Nephron progenitor cell (in vitro differentiated cells): ENCODE results near the gene TOM1L2.

Experiments used
- DNase-seq: peaks from one replicate; pipeline ENCODE4 v3.0.0; 2021
- H3K27ac Mint-ChIP-seq: 2 replicates; pipeline ENCODE4 v1.8.0; 2021; ENCODE audit warnings: mild to moderate bottlenecking, moderate library complexity, mixed read lengths
- H3K27me3 Mint-ChIP-seq: 2 replicates; pipeline ENCODE4 v1.8.0; 2021; ENCODE audit warnings: mild to moderate bottlenecking, low read depth, mixed read lengths; ENCODE audit not compliant: poor library complexity
- H3K36me3 Mint-ChIP-seq: 2 replicates; pipeline ENCODE4 v1.8.0; 2021; ENCODE audit warnings: low read depth, mixed read lengths
- H3K4me1 Mint-ChIP-seq: 2 replicates; pipeline ENCODE4 v1.8.0; 2021; ENCODE audit warnings: mixed read lengths
- H3K4me3 Mint-ChIP-seq: 2 replicates; pipeline ENCODE4 v1.8.0; 2021; ENCODE audit warnings: mild to moderate bottlenecking, moderate library complexity, mixed read lengths
- H3K9me3 Mint-ChIP-seq: 2 replicates; pipeline ENCODE4 v1.8.0; 2021; ENCODE audit warnings: mild to moderate bottlenecking, moderate library complexity, mixed read lengths
- TF ChIP-seq, protein P1 (sequence below): fragments of 200-600 bp; sonication (generic); IDR thresholded peaks from 2 replicates; pipeline ENCODE4 v1.5.0; 2021; ENCODE audit warnings: antibody characterized with exemption

Gene TOM1L2

DNA sequence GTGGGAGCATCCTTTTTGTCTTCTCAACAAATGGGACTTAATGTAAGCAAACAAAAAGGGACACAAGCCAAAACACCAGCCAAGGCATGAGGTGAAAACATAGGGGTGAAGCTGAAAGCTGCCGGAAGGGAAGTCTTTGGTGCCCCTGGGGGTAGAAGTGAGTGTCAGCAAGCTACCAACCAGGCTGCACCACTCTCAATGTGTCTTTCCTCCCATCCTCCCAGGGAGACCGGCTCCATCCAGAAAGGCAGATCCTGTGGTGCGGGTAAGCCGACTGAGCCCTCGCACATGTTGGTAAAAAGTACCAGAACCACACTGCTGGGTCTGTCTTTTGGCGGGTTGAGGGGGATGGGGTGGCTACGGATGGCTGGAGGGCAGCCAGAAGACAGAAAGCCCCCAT, 83.4 kb downstream of the TOM1L2 start:
- peak; percentile 22 for DNase-seq
- H3K27me3 Mint-ChIP-seq: peaks cover 18% of the 10 kb centered on the region
- no peak overlapping the region for H3K27ac Mint-ChIP-seq
- H3K36me3 Mint-ChIP-seq: peaks cover 6% of the 10 kb centered on the region
- no peaks in the 10 kb centered on the region for H3K9me3 Mint-ChIP-seq
- TF ChIP-seq, protein P1, sequence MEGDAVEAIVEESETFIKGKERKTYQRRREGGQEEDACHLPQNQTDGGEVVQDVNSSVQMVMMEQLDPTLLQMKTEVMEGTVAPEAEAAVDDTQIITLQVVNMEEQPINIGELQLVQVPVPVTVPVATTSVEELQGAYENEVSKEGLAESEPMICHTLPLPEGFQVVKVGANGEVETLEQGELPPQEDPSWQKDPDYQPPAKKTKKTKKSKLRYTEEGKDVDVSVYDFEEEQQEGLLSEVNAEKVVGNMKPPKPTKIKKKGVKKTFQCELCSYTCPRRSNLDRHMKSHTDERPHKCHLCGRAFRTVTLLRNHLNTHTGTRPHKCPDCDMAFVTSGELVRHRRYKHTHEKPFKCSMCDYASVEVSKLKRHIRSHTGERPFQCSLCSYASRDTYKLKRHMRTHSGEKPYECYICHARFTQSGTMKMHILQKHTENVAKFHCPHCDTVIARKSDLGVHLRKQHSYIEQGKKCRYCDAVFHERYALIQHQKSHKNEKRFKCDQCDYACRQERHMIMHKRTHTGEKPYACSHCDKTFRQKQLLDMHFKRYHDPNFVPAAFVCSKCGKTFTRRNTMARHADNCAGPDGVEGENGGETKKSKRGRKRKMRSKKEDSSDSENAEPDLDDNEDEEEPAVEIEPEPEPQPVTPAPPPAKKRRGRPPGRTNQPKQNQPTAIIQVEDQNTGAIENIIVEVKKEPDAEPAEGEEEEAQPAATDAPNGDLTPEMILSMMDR: peak; percentile 30
- no peak overlapping the region for H3K4me3 Mint-ChIP-seq
- peaks cover 65% of the 10 kb centered on the region for H3K4me1 Mint-ChIP-seq

DNA sequence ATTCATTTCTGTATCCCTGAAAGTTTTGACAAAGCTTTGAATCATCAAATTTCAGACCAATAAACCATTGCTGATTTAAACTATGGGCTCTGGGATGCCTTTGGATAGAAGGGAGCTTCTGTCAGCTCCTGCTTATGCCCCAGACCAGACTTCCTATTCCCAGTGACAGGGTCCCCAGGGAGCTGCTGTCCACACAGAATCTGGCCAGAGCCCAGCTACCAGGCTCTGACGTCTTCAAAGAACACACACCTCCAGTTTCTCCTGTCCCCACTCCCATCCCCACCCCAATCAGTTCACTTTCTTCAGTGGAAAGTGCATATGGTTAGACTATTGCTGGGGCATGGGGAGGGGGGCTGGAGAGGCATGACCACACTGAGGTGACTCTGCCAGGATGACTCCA, 83.8 kb downstream of the TOM1L2 start:
- H3K4me3 Mint-ChIP-seq: no peak overlapping the region
- peaks cover 5% of the 10 kb centered on the region for H3K36me3 Mint-ChIP-seq
- TF ChIP-seq, protein P1: no peak
- H3K27me3 Mint-ChIP-seq: peaks cover 18% of the 10 kb centered on the region
- DNase-seq: no peak
- H3K4me1 Mint-ChIP-seq: peaks cover 65% of the 10 kb centered on the region
- no peak overlapping the region for H3K27ac Mint-ChIP-seq
- no peaks in the 10 kb centered on the region for H3K9me3 Mint-ChIP-seq

DNA sequence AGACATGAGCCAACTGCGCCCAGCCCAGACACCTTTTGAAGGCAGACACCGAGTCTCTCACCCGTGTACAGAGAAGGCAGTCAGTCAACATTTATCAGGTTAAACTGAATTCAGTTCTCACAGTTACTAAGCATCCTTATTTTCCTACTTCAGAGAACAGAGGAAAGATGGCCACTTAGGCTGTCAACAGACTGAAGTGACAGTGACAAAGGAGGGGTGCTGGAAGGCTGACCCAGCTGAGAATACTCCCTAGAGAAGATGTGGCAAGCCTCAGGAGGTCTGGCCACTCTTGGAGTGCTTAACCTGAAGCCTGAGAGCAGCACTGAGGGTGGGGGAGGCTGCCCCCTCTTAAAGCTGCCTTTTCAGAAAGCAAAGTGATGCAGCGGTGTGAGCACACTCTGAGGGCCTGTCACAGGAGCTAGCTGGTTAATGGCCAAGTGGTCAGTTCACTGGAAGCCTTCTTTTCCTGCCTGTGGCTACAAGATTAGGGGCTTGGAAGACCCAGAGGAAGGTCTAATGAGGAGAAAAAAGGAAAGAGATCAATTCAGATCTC, 84.4 kb downstream of the TOM1L2 start:
- Mint-ChIP-seq H3K4me1 (peaks cover 65% of the 10 kb centered on the region), H3K9me3 (no peaks in the 10 kb centered on the region), H3K27ac (peak overlapping the region; percentile 22), H3K4me3 (no peak overlapping the region), H3K27me3 (peaks cover 18% of the 10 kb centered on the region), H3K36me3 (no peaks in the 10 kb centered on the region)
- no peak for DNase-seq
- TF ChIP-seq, protein P1: no peak

DNA sequence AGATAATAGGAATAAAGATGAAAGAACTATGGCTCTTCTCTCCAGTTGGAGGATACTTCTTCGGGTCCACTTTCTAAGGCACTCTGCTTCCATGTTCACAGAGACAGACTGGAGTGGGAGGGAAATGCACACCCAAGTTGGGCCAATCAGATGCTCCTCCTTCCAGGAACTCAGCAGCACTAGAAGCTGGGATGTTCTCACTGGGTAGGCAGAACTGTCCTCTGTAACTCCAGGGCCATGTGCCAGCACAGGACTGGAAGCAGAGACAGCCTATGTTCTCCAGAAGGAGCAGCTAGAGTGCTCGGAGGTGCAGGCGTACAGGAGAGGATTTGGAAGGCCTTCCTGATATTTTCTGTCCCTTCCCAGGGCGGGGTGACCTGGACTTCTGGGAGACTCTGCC, 85.5 kb downstream of the TOM1L2 start:
- DNase-seq: no peak
- no peaks in the 10 kb centered on the region for H3K9me3 Mint-ChIP-seq
- peaks cover 66% of the 10 kb centered on the region for H3K4me1 Mint-ChIP-seq

DNA sequence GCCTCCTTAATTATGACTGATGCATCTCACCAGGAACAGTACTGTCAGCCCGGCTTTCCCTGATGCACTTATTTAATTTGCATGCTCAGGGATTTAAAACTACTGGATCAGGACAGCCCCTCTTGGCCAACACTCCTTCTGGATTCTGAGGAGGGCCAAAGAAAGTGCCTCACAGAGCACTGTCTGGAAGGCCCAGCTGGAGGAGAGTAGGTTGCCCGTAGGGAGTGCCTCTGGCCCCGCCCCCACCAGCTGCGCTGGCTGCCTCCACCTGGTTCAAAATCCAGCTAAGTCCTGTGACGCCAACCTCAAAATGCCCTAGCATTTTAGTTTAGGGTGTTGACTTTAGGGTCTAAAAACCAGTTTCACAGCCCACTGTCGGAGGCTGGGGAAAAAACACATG, 86.0 kb downstream of the TOM1L2 start:
- Mint-ChIP-seq H3K4me3 (no peak overlapping the region), H3K27ac (no peak overlapping the region)

More for the DNA sequence above, 85.5 kb downstream of the TOM1L2 start:
- TF ChIP-seq, protein P1: no peak
- peaks cover 18% of the 10 kb centered on the region for H3K27me3 Mint-ChIP-seq
- H3K36me3 Mint-ChIP-seq: no peaks in the 10 kb centered on the region
- H3K27ac Mint-ChIP-seq: no peak overlapping the region
- no peak overlapping the region for H3K4me3 Mint-ChIP-seq

More for the DNA sequence above, 86.0 kb downstream of the TOM1L2 start:
- Mint-ChIP-seq H3K36me3 (no peaks in the 10 kb centered on the region), H3K4me1 (peaks cover 66% of the 10 kb centered on the region), H3K9me3 (no peaks in the 10 kb centered on the region), H3K27me3 (peaks cover 16% of the 10 kb centered on the region)
- TF ChIP-seq, protein P1: no peak
- no peak for DNase-seq
